GM19328 (cell line): ENCODE data around the gene OOSP3.
"Not testable (repeated sequence)": the region's sequence is repeated elsewhere in the genome, so short reads cannot be mapped to it uniquely, and the experiment has no call there.

ENCODE experiments used
- ATAC-seq: cut with Tn5 transposase; IDR thresholded peaks from one replicate; pipeline ENCODE4 v1.9.1; 2021; ENCODE audit warnings: mild to moderate bottlenecking, moderate library complexity; ENCODE audit not compliant: unreplicated experiment

Gene OOSP3

GRCh38 chr11:59875856-59876519 is 2.6 kb upstream of the OOSP3 start:
- no peak for ATAC-seq

- ATAC-seq: no peak
Observed at GRCh38 chr11:59877325-59877724, 1.3 kb upstream of the OOSP3 start.

GRCh38 chr11:59877784-59878183 is 798 bp upstream of the OOSP3 start:
- no peak for ATAC-seq

GRCh38 chr11:59879567-59879966 is 985 bp downstream of the OOSP3 start:
- no peak for ATAC-seq

GRCh38 chr11:59883597-59883996 is 5.0 kb downstream of the OOSP3 start:
- ATAC-seq: no peak

GRCh38 chr11:59887156-59887555 is 8.6 kb downstream of the OOSP3 start:
- not testable (repeated sequence) for ATAC-seq

- ATAC-seq: no peak
Observed at GRCh38 chr11:59891781-59892181, 13.2 kb downstream of the OOSP3 start.

GRCh38 chr11:59894616-59895015 is 16.0 kb downstream of the OOSP3 start:
- no peak for ATAC-seq

- ATAC-seq: no peak
Observed at GRCh38 chr11:59898046-59898445, 19.5 kb downstream of the OOSP3 start.

GRCh38 chr11:59898650-59899049 is 20.1 kb downstream of the OOSP3 start:
- ATAC-seq: no peak

- ATAC-seq: no peak
Observed at GRCh38 chr11:59899532-59899931, 20.9 kb downstream of the OOSP3 start.

GRCh38 chr11:59900366-59901126 is 22.0 kb downstream of the OOSP3 start:
- no peak for ATAC-seq

GRCh38 chr11:59901306-59901705 is 22.7 kb downstream of the OOSP3 start:
- no peak for ATAC-seq

GRCh38 chr11:59903569-59903968 is 25.0 kb downstream of the OOSP3 start:
- not testable (repeated sequence) for ATAC-seq

GRCh38 chr11:59918480-59918879 is 39.9 kb downstream of the OOSP3 start:
- ATAC-seq: no peak

- no peak for ATAC-seq
Observed at GRCh38 chr11:59918987-59919589, 40.5 kb downstream of the OOSP3 start.

- ATAC-seq: no peak
Observed at GRCh38 chr11:59923813-59924212, 45.2 kb downstream of the OOSP3 start.

GRCh38 chr11:59931688-59932087 is 53.1 kb downstream of the OOSP3 start:
- ATAC-seq: no peak

GRCh38 chr11:59938132-59938531 is 59.5 kb downstream of the OOSP3 start, which contains the start of gene OOSP1:
OOSP1 (plus strand) TSS chr11:59938432; CDS start chr11:59938455, 23 bp downstream.
- ATAC-seq: no peak

- ATAC-seq: no peak
Observed at GRCh38 chr11:59938718-59939117, 60.1 kb downstream of the OOSP3 start.

GRCh38 chr11:59939482-59939881 is 60.9 kb downstream of the OOSP3 start:
- ATAC-seq: no peak

- no peak for ATAC-seq
Observed at GRCh38 chr11:59941091-59941490, 62.5 kb downstream of the OOSP3 start.
